Fibroblast of the aortic adventitia (primary cell): ENCODE measurements around the gene LRP1. TPM values are rescaled to one million over a fixed set of nuclear protein-coding genes. Genes with fewer than 3 reads are reported as not detected.

Experiments
- DNase-seq: peaks from one replicate; pipeline ENCODE4 v3.0.0-alpha.2; 2010; ENCODE audit warnings: low read depth
- H3K4me3 ChIP-seq: 2 replicates; pipeline ENCODE4 v1.5.1; 2011; ENCODE audit warnings: low read depth, mild to moderate bottlenecking, control low read depth, low read length, moderate library complexity
- CTCF ChIP-seq: IDR thresholded peaks from 2 replicates; pipeline ENCODE4 v1.5.1; 2011; ENCODE audit warnings: mild to moderate bottlenecking, low read length, control low read depth, inconsistent platforms; ENCODE audit not compliant: insufficient read depth
- total RNA-seq: library from RNA; depleted of rRNA; stranded (reverse); fragments of >200 nt; gene quantifications from 2 replicates; pipeline ENCODE4 v1.2.3, GENCODE V29; 2012; ENCODE audit warnings: low replicate concordance

LRP1 gene
- total RNA-seq, 1 donor = 541 TPM

DNA sequence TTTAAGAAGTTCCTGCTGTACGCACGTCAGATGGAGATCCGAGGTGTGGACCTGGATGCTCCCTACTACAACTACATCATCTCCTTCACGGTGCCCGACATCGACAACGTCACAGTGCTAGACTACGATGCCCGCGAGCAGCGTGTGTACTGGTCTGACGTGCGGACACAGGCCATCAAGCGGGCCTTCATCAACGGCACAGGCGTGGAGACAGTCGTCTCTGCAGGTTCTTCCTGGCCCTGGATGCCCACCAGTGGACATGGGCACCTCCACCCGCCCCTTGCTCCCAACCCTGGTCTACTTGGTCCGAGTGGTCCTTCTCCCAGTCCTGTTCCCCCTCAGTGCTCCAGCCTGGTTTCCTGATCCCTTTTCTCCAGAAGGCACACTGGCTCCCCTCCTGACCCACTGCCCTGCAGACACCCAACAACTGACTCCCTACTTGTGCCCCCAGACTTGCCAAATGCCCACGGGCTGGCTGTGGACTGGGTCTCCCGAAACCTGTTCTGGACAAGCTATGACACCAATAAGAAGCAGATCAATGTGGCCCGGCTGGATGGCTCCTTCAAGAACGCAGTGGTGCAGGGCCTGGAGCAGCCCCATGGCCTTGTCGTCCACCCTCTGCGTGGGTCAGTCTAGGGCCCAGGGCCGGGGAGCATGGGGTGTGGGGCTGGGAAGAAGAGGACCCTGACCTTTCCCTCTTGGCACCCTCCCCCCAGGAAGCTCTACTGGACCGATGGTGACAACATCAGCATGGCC is 51.2 kb downstream of the LRP1 start:
- DNase-seq = no peak
- H3K4me3 ChIP-seq = no peak overlapping the region
- TF ChIP-seq CTCF = no peak

DNA sequence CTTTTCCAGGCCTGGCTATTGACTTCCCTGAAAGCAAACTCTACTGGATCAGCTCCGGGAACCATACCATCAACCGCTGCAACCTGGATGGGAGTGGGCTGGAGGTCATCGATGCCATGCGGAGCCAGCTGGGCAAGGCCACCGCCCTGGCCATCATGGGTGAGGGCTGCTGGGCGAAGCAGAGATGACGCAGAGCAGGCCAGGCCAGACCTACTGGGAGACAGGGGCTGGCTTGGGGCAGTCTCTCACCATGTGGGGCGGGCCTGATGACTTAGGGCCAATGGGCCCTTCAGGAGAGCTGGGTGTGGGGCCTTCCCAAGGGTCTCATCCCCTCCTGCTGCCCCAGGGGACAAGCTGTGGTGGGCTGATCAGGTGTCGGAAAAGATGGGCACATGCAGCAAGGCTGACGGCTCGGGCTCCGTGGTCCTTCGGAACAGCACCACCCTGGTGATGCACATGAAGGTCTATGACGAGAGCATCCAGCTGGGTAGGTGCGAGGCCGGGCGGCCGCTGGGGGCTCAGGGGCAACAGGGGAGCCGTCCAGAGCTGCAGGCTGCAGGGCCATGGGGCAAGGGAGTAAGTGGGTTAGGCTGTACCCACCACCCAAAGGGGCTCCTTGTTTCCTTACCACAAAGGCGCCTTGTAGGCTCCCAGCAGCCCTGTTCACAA is 52.2 kb downstream of the LRP1 start:
- no peak for DNase-seq
- no peak for TF ChIP-seq CTCF
- no peak overlapping the region for H3K4me3 ChIP-seq

- no peak for TF ChIP-seq CTCF
- no peak overlapping the region for H3K4me3 ChIP-seq
- DNase-seq = no peak
These were observed 52.8 kb downstream of the LRP1 start for GRCh38 chr12:57181072-57181471.

DNA sequence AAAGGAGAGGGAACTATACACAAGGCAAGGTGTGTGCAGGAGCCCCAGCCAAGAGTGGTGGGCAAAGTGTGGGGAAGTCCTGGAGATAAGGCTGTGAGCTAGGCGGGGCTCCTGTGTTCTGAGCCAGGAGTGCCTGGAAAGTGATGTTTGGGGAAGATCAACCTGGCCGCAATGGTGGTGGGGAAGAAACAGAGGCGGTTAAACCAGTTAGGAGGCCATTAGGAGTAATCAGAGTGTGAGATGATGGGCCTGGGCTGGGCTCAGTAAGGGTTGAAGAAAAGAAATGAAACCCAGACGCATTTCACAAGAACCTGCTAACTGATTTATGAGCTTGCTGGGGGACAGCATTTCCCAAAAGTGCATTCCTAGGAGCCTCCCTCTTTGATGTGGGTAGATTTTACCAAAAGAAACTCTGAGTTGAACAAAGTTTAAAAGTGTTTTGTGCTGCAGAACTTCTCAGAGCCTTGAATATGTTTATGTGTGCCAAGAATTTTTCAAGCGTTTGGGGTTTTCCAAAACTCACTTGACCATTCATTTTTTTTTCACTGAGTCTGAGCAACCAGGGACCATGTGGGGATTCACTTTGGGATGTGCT is 53.4 kb downstream of the LRP1 start:
- H3K4me3 ChIP-seq = no peak overlapping the region
- DNase-seq = peak; percentile 72
- no peak for TF ChIP-seq CTCF

GRCh38 chr12:57182918-57183575 is 54.8 kb downstream of the LRP1 start:
- no peak overlapping the region for H3K4me3 ChIP-seq
- DNase-seq = peak; percentile 70
- TF ChIP-seq CTCF = peak; percentile 81

GRCh38 chr12:57183939-57184725 is 55.8 kb downstream of the LRP1 start:
- no peak overlapping the region for H3K4me3 ChIP-seq
- no peak for TF ChIP-seq CTCF
- DNase-seq = no peak
